GM18505 (cell line): ENCODE measurements around the gene MBD5.
"Not testable (repeated sequence)": the region's sequence is repeated elsewhere in the genome, so short reads cannot be mapped to it uniquely, and the experiment has no call there.

ENCODE experiments used
- ATAC-seq: cut with Tn5 transposase; IDR thresholded peaks from one replicate; pipeline ENCODE4 v1.9.1; 2021; ENCODE audit not compliant: unreplicated experiment
- POLR2A ChIP-seq: IDR thresholded peaks from 4 replicates; pipeline ENCODE4 v1.6.1; 2011; ENCODE audit warnings: borderline replicate concordance; ENCODE audit not compliant: insufficient read depth, insufficient read length; ENCODE audit errors: extremely low read depth

MBD5 gene

GRCh38 chr2:148542614-148543013, 521.7 kb downstream of the MBD5 start:
- ATAC-seq, result no peak

GRCh38 chr2:148543088-148543540, 522.2 kb downstream of the MBD5 start:
- not testable (repeated sequence) for ATAC-seq

More at GRCh38 chr2:148542614-148543013, 521.7 kb downstream of the MBD5 start:
- TF ChIP-seq POLR2A, result no peak

GRCh38 chr2:148545390-148546256, 524.7 kb downstream of the MBD5 start:
- TF ChIP-seq POLR2A, result no peak
- ATAC-seq, result no peak

- TF ChIP-seq POLR2A, result no peak
- ATAC-seq, result no peak
These were observed 525.4 kb downstream of the MBD5 start for GRCh38 chr2:148546270-148546669.

GRCh38 chr2:148548716-148549400, 528.0 kb downstream of the MBD5 start:
- TF ChIP-seq POLR2A, result no peak
- ATAC-seq, result no peak

- ATAC-seq, result peak; percentile 53
- TF ChIP-seq POLR2A, result no peak
These were observed 531.9 kb downstream of the MBD5 start for GRCh38 chr2:148552675-148553331.

GRCh38 chr2:148553332-148553887, 532.5 kb downstream of the MBD5 start:
- TF ChIP-seq POLR2A, result no peak

GRCh38 chr2:148554459-148555247, 533.8 kb downstream of the MBD5 start:
- no peak for TF ChIP-seq POLR2A
- no peak for ATAC-seq

More at GRCh38 chr2:148553332-148553887, 532.5 kb downstream of the MBD5 start:
- no peak for ATAC-seq

- ATAC-seq, result no peak
- TF ChIP-seq POLR2A, result no peak
These were observed 534.9 kb downstream of the MBD5 start for GRCh38 chr2:148555622-148556294.

GRCh38 chr2:148557844-148558436, 537.0 kb downstream of the MBD5 start:
- ATAC-seq, result no peak
- TF ChIP-seq POLR2A, result no peak

GRCh38 chr2:148560496-148560895, 539.6 kb downstream of the MBD5 start:
- no peak for ATAC-seq
- no peak for TF ChIP-seq POLR2A

- ATAC-seq, result no peak
- TF ChIP-seq POLR2A, result no peak
These were observed 540.5 kb downstream of the MBD5 start for GRCh38 chr2:148561389-148561788.
